Eye (tissue), 1 donor: Measurements from ENCODE around the gene CLEC4F.

Experiments
- DNase-seq: peaks from one replicate; pipeline ENCODE4 v3.0.0-alpha.2; 2015

The CLEC4F gene

GRCh38 chr2:70779911-70780545 lies 40.4 kb downstream of the CLEC4F start:
- DNase-seq, result no peak

- no peak for DNase-seq
Observed at GRCh38 chr2:70779491-70779890, 40.9 kb downstream of the CLEC4F start.

- DNase-seq, result no peak
Observed at GRCh38 chr2:70778676-70779075, 41.7 kb downstream of the CLEC4F start.

GRCh38 chr2:70777450-70777849 lies 42.9 kb downstream of the CLEC4F start:
- DNase-seq, result no peak

- no peak for DNase-seq
Observed at GRCh38 chr2:70776266-70776665, 44.1 kb downstream of the CLEC4F start.

GRCh38 chr2:70775141-70775540 lies 45.3 kb downstream of the CLEC4F start:
- DNase-seq, result no peak

- DNase-seq, result no peak
Observed at GRCh38 chr2:70772486-70773155, 47.8 kb downstream of the CLEC4F start.

- DNase-seq, result no peak
Observed at GRCh38 chr2:70771446-70771845, 49.0 kb downstream of the CLEC4F start.

GRCh38 chr2:70769450-70769849 lies 50.9 kb downstream of the CLEC4F start:
- no peak for DNase-seq

GRCh38 chr2:70768590-70769085 lies 51.8 kb downstream of the CLEC4F start:
- DNase-seq, result no peak

- peak; percentile 89 for DNase-seq
Observed at GRCh38 chr2:70767699-70768589, 52.5 kb downstream of the CLEC4F start, which contains the start of gene ADD2. Gene ADD2 (minus strand): TSS chr2:70768200. CDS start chr2:70706408, 61,792 bp downstream.

- DNase-seq, result peak; percentile 77
Observed at GRCh38 chr2:70767079-70767698, 53.2 kb downstream of the CLEC4F start.

- DNase-seq, result no peak
Observed at GRCh38 chr2:70766357-70767078, 53.9 kb downstream of the CLEC4F start.

- no peak for DNase-seq
Observed at GRCh38 chr2:70765507-70765906, 54.9 kb downstream of the CLEC4F start.

- DNase-seq, result no peak
Observed at GRCh38 chr2:70759446-70759845, 61.0 kb downstream of the CLEC4F start.
